Omental fat pad (tissue), 4 donors: ENCODE data around the gene PLSCR2. TPM values are rescaled to one million over a fixed set of nuclear protein-coding genes. Genes with fewer than 3 reads are reported as not detected.
"Not testable (repeated sequence)": the region's sequence is repeated elsewhere in the genome, so short reads cannot be mapped to it uniquely, and the experiment has no call there.

Source experiments
- ATAC-seq: fragments of 150-250 bp; one replicate; pipeline ENCODE4 v1.9.1; 2016; ENCODE audit warnings: mild to moderate bottlenecking, moderate library complexity; ENCODE audit not compliant: low FRiP score
- DNase-seq: peaks from one replicate; pipeline ENCODE4 v3.0.0-alpha.2; 2019; ENCODE audit warnings: low spot score
- total RNA-seq, 4 donors: library from RNA; depleted of rRNA; stranded (reverse); fragments of >200 nt; gene quantifications; one replicate each; pipeline ENCODE4 v1.1.0, GENCODE V29; 2016
- TF ChIP-seq, protein P1 (sequence below), 3 donors: fragments of 450-650 bp; IDR thresholded peaks; one replicate each; pipeline ENCODE4 v1.5.1; 2016 to 2017; ENCODE audit warnings: antibody characterized with exemption in 3 of 3, mild to moderate bottlenecking in 3 of 3, moderate library complexity in 2 of 3

Gene PLSCR2
- total RNA-seq, 4 donors from 2014 or later = not detected

- TF ChIP-seq, protein P1, sequence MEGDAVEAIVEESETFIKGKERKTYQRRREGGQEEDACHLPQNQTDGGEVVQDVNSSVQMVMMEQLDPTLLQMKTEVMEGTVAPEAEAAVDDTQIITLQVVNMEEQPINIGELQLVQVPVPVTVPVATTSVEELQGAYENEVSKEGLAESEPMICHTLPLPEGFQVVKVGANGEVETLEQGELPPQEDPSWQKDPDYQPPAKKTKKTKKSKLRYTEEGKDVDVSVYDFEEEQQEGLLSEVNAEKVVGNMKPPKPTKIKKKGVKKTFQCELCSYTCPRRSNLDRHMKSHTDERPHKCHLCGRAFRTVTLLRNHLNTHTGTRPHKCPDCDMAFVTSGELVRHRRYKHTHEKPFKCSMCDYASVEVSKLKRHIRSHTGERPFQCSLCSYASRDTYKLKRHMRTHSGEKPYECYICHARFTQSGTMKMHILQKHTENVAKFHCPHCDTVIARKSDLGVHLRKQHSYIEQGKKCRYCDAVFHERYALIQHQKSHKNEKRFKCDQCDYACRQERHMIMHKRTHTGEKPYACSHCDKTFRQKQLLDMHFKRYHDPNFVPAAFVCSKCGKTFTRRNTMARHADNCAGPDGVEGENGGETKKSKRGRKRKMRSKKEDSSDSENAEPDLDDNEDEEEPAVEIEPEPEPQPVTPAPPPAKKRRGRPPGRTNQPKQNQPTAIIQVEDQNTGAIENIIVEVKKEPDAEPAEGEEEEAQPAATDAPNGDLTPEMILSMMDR (IDR thresholded peaks at IDR 0.05) = no peak
- ATAC-seq (no peak), DNase-seq (no peak)
Measured at GRCh38 chr3:146449613-146450012, 19.7 kb downstream of the PLSCR2 start.

- DNase-seq (no peak), ATAC-seq (no peak)
- TF ChIP-seq, protein P1 (IDR thresholded peaks at IDR 0.05) = no peak
Measured at GRCh38 chr3:146449076-146449475, 20.3 kb downstream of the PLSCR2 start.

- TF ChIP-seq, protein P1 (IDR thresholded peaks at IDR 0.05) = no peak
- ATAC-seq (no peak), DNase-seq (no peak)
Measured at GRCh38 chr3:146446026-146446425, 23.3 kb downstream of the PLSCR2 start.

DNA sequence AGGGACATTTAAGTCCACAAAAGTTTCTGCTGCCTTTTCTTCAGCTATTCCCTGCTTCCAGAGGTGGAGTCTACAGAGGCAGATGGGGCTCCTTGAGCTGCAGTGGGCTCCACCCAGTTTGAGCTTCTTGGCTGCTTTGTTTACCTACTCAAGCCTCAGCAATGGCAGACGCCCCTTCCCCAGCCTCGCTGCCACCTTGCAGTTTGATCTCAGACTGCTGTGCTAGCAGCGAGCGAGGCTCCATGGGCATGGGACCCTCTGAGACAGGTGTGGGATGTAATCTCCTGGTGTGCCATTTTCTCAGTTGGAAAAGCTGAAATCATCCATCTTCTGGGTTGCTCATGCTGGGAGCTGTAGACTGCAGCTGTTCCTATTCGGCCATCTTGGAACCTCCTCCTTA lies 29.1 kb downstream of the PLSCR2 start:
- not testable (repeated sequence) for ATAC-seq, DNase-seq

GRCh38 chr3:146432066-146432465 lies 37.3 kb downstream of the PLSCR2 start:
- no peak for DNase-seq
- ATAC-seq = no peak
- TF ChIP-seq, protein P1 (IDR thresholded peaks at IDR 0.05) = no peak

- no peak for DNase-seq
- TF ChIP-seq, protein P1 (IDR thresholded peaks at IDR 0.05) = no peak
- no peak for ATAC-seq
Measured at GRCh38 chr3:146431240-146431639, 38.1 kb downstream of the PLSCR2 start.

GRCh38 chr3:146425341-146425740 lies 44.0 kb downstream of the PLSCR2 start:
- TF ChIP-seq, protein P1 (IDR thresholded peaks at IDR 0.05) = no peak
- no peak for DNase-seq
- no peak for ATAC-seq
